ENCODE data around the gene ZNF230. TPM values are rescaled to one million over a fixed set of nuclear protein-coding genes. Genes with fewer than 3 reads are reported as not detected.

The ZNF230 gene
- total and polyA plus RNA-seq, 2 of the 4 experiments (the other 2 are of a cell fraction) = 1.5 to 3.4 TPM

DNA sequence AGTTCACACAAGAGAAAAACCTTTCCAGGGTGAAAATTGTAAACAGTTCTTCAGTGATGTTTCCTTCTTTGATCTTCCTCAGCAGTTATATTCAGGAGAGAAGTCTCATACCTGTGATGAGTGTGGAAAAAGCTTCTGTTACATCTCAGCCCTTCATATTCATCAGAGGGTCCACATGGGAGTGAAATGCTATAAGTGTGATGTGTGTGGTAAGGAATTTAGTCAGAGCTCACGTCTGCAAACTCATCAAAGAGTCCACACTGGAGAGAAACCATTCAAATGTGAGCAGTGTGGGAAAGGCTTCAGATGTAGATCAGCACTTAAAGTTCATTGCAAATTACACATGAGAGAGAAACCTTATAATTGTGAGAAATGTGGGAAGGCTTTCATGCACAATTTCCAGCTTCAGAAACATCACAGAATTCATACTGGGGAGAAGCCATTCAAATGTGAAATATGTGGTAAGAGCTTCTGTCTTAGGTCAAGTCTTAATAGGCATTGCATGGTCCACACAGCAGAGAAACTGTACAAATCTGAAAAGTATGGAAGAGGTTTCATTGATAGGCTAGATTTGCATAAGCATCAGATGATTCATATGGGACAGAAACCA lies 29.3 kb downstream of the ZNF230 start:
- WGBS, 2 experiments (ENCODE audit: extremely low coverage in 2 of 2, insufficient read length in 1 of 2) = no CpG with 5 or more reads among the region's 1 CpG
- H3K79me1 ChIP-seq (ENCODE audit: low read depth in 1 of 2, low read length in 2 of 2) = peaks cover 6 to 10% of the 10 kb centered on the region in 2 experiments; a peak in 1 of 4 replicates
- H2AK5ac ChIP-seq (ENCODE audit: low read depth, low read length) = no peak overlapping the region
- H3K4me1 ChIP-seq (ENCODE audit: control insufficient read depth, insufficient read depth, low read length) = no peaks in the 10 kb centered on the region
- H3K9ac ChIP-seq (ENCODE audit: low read depth, low read length) = no peak overlapping the region
- DNase-seq = no peak
- H2BK5ac ChIP-seq (ENCODE audit: low read depth, low read length, poor library complexity, severe bottlenecking) = no peak overlapping the region
- H3K4me2 ChIP-seq (ENCODE audit: low read depth, low read length) = no peak overlapping the region
- no peak overlapping the region for H3K14ac ChIP-seq (replicated peaks; ENCODE audit: low read depth, low read length)
- H2BK120ac ChIP-seq (ENCODE audit: low read depth, low read length) = no peak overlapping the region
- dilution Hi-C loops (cut with HindIII; ENCODE audit: low sequenced_read_pairs, unreplicated experiment) = no loop called here
- H2BK20ac ChIP-seq (ENCODE audit: low read depth, low read length) = no peak overlapping the region
- H3K56ac ChIP-seq (ENCODE audit: extremely low read depth, insufficient read depth, low read length) = no peak overlapping the region
- intact Hi-C loops (cut with micrococcal nuclease) = no loop called here
- H4K20me1 ChIP-seq (ENCODE audit: insufficient read depth, low read length) = no peaks in the 10 kb centered on the region
- no peak overlapping the region for H4K8ac ChIP-seq (ENCODE audit: low read depth in 2 of 2, low read length in 2 of 2)
- H3K27me3 ChIP-seq (ENCODE audit: control insufficient read depth, insufficient read depth, low read length) = no peaks in the 10 kb centered on the region
- H3K27ac ChIP-seq (ENCODE audit: insufficient read depth, low read length) = no peak overlapping the region
- no peak overlapping the region for H2AFZ ChIP-seq (replicated peaks; ENCODE audit: low read length, poor library complexity)
- no peak overlapping the region for H4K91ac ChIP-seq (ENCODE audit: insufficient read depth, low read depth, low read length)
- no peak overlapping the region for H4K5ac ChIP-seq (ENCODE audit: low read depth, low read length)
- peaks cover 41% of the 10 kb centered on the region for H3K36me3 ChIP-seq (ENCODE audit: control insufficient read depth, insufficient read depth, low read length)
- H3K23ac ChIP-seq (ENCODE audit: low read depth, low read length) = no peak overlapping the region
- H3K4ac ChIP-seq (ENCODE audit: low read depth, low read length) = no peak overlapping the region
- ATAC-seq (ENCODE audit: low read depth) = no peak
- no peak overlapping the region for H3K18ac ChIP-seq (ENCODE audit: low read depth, low read length)
- H2BK15ac ChIP-seq (ENCODE audit: low read depth, low read length) = no peak overlapping the region
- POLR2A ChIA-PET (ENCODE audit: unreplicated experiment) = no interaction called here
- H3K9me3 ChIP-seq (ENCODE audit: control insufficient read depth, insufficient read depth, low read length) = peaks cover 50% of the 10 kb centered on the region
- no peak overlapping the region for H3K4me3 ChIP-seq (ENCODE audit: insufficient read depth, low read depth, low read length)
- H3K9me1 ChIP-seq (ENCODE audit: insufficient read depth, low read length) = no peaks in the 10 kb centered on the region
- no TSS peak for BruUV-seq (replicated peaks)
- TF ChIP-seq RAD21 (IDR thresholded peaks at IDR 0.05; ENCODE audit: low read length) (no peak), RCOR1 (IDR thresholded peaks at IDR 0.05; ENCODE audit: insufficient replicate concordance, low read length) (no peak), BHLHE40 (IDR thresholded peaks at IDR 0.05; ENCODE audit: low read depth, low read length) (no peak), MXI1 (IDR thresholded peaks at IDR 0.05; ENCODE audit: borderline replicate concordance, low read depth, low read length) (no peak), NFE2L2 (IDR thresholded peaks at IDR 0.05; ENCODE audit: low read depth, low read length) (no peak), CHD1 (IDR thresholded peaks at IDR 0.05; ENCODE audit: low read depth, low read length) (no peak), POLR2A (IDR thresholded peaks at IDR 0.05; ENCODE audit: low read depth, low read length) (no peak), FOS (IDR thresholded peaks at IDR 0.05; ENCODE audit: low read depth, low read length) (no peak), MAZ (IDR thresholded peaks at IDR 0.05; ENCODE audit: borderline replicate concordance, low read depth, low read length) (no peak)
- TF ChIP-seq, protein P1, sequence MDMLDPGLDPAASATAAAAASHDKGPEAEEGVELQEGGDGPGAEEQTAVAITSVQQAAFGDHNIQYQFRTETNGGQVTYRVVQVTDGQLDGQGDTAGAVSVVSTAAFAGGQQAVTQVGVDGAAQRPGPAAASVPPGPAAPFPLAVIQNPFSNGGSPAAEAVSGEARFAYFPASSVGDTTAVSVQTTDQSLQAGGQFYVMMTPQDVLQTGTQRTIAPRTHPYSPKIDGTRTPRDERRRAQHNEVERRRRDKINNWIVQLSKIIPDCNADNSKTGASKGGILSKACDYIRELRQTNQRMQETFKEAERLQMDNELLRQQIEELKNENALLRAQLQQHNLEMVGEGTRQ (IDR thresholded peaks at IDR 0.05; ENCODE audit: low read depth, low read length) = no peak
- in situ Hi-C loops (cut with MboI; ENCODE audit: low sequenced_read_pairs) = no loop called here
- CTCF ChIA-PET = no interaction called here
- no peak overlapping the region for H2AK9ac ChIP-seq (replicated peaks; ENCODE audit: low read depth, low read length, poor library complexity)

Measured in IMR-90 (cell line).